Stomach (tissue), 4 donors: ENCODE measurements around the gene SPAG17.

Experiments
- CTCF ChIP-seq, 7 experiments: fragments of 450-650 bp in 4 of 7; fragments of 200-600 bp in 3 of 7; sonication (generic) in 3 of 7; IDR thresholded peaks; one replicate each; pipeline ENCODE4 v1.5.1; 2016 to 2019; ENCODE audit warnings: antibody characterized with exemption in 7 of 7, control low read depth in 2 of 7, mild to moderate bottlenecking in 1 of 7
- POLR2A ChIP-seq, 4 donors: fragments of 450-650 bp; IDR thresholded peaks; one replicate each; pipeline ENCODE4 v1.6.1; 2016; ENCODE audit warnings: antibody characterized with exemption in 4 of 4, control low read depth in 2 of 4, mild to moderate bottlenecking in 1 of 4, moderate library complexity in 1 of 4

DNA sequence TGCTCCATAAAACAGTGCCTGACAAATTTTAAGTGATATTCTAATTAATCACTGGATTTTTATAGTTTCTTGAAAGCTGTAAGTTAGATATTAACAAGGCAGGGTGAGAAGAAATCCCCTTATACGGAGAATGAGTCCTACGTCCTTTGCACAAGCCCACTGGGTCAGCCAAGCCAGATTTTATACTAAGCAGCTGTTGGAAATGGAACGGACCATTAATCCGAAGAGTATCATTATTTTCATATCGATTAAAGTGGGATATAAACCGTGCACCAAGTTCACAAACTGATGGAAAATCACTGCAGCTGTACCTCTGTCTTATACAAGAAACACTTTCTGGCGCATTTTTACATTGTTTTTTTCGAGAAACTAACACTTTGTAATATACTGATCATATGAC, 35.2 kb downstream of the SPAG17 start:
- TF ChIP-seq CTCF (IDR thresholded peaks at IDR 0.05) (no peak), POLR2A (IDR thresholded peaks at IDR 0.05) (no peak)
